Adipose tissue (tissue), 3 donors: ENCODE data around the gene SWSAP1. TPM values are rescaled to one million over a fixed set of nuclear protein-coding genes. Genes with fewer than 3 reads are reported as not detected.
A peak's percentile ranks its signal among the peaks of the same experiment; 100 is the strongest.
"Not testable (repeated sequence)": the region's sequence is repeated elsewhere in the genome, so short reads cannot be mapped to it uniquely, and the experiment has no call there.

Experiments
- H3K27ac ChIP-seq: one replicate; pipeline ENCODE4 v1.5.1; 2013; ENCODE audit warnings: low read depth, low read length
- WGBS, 3 donors: extraction: QIAGEN DNeasy Blood & Tissue Kit; methylation state at CpG; one replicate each; pipeline ENCODE4 v1.1.7; 2013; 5-methylcytosine and 5-hydroxymethylcytosine counted together
- polyA plus RNA-seq, 3 donors: library from polyadenylated mRNA; stranded (reverse); fragments of 200-250 nt; gene quantifications; one replicate each; pipeline ENCODE4 v1.2.3, GENCODE V29; 2013
- donor health status: healthy with polysubstance abuse.
- donor health status: Bipolar disorder and iron deficiency.
- donor health status: healthy.

SWSAP1 gene
- polyA plus RNA-seq, 3 donors: 1.4 to 2.4 (median 2.1) TPM

DNA sequence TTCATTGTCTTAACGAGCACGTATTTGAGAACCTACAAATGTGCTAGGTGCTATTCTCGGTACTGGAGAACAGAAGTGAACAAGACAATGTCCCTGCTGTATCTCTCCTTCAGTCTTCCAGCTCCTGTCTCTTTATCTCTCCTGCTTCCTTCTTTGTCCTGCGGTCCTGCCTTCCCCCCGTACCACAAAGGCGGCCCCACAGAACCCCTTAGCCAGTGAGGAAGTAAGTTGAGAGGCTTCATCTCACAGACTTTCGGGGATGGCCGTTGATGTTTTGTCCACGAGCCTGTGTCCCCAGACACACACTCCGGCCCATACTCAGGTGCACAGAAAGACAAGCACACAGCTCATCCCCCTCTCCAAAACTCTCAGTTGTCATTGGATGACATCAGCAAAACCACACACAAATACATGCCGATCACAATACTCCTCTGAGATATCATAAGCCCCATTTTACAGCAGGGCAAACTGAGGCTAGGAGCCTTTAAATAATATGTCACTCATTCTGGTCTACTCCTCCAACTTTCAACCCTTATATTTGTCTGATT lies 507 bp upstream of the SWSAP1 start:
- 33 to 38% (median 36%) methylated on average over 11 of the region's 11 CpGs for WGBS, 3 donors
- no peak overlapping the region for H3K27ac ChIP-seq

DNA sequence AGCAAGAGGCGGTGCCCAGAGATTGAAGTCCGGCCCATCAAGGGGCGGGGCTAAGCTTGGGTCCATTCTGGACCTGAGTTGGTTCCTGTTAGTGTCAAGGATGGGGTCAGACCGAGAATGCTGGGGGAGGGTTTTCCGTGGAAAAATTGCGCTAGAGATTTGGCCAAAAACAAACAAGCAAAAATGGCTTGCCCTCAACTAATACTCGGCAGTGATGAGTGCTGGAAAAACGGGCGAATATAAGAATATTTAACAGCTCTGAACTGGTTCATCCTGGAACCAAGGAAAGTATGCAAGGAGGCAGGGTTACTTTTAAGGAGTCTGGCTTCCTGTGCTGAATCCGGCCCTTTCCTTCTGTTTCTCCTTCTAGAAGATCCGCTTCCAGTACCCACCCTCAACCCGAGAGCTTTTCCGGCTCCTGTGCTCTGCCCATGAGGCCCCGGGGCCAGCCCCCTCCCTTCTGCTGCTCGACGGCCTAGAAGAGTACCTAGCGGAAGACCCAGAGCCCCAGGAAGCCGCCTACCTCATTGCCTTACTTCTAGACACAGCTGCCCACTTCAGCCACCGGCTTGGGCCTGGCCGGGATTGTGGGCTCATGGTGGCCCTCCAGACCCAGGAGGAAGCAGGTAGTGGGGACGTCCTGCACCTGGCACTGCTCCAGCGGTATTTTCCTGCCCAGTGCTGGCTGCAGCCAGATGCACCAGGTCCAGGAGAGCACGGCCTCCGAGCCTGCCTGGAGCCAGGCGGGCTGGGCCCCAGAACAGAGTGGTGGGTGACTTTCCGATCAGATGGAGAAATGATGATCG lies 880 bp downstream of the SWSAP1 start:
- peak overlapping the region; percentile 79 for H3K27ac ChIP-seq
- 5 to 15% (median 5%) methylated on average over 27 of the region's 27 CpGs for WGBS, 3 donors

DNA sequence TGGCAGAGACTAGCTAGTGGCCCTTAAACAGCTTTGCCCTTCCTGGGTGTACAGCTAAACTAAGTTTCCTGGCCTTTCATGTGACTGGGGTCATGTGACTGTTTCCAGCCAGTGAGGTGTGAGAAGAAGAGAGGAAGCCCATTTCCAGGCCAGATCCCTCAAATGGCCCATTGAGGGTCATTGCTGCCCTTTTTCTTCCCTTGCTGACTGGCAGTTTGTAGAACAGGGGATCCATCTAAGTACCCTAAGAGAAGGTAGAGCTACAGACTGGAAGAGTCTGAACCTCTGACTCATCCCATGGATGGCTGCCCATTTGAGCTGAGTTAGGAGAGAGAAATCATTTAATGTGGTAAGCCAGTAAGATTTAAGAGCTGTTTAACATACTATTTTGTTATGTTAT lies 2.8 kb downstream of the SWSAP1 start:
- no peak overlapping the region for H3K27ac ChIP-seq

DNA sequence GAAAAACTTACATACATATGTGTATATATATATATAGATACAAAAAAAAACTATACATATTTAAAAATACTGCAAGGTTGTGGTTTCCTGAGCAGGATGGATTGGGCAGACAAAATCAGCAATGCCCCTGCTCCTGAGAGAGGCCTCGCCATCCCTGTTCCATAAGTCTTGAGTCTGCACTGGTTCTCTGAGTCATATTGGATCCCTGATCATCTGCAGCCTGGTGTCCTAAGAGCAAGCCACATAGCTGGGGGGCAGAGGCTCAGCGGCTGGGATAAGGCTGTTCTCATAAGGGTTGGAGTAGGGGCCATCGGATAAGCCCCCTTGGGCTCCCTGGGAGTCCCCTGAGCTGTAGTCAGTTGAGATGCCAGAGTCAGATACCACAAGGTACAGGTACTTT lies 3.3 kb downstream of the SWSAP1 start:
- H3K27ac ChIP-seq: no peak overlapping the region
- 91 to 96% (median 92%) methylated on average over 3 of the region's 3 CpGs for WGBS, 3 donors

DNA sequence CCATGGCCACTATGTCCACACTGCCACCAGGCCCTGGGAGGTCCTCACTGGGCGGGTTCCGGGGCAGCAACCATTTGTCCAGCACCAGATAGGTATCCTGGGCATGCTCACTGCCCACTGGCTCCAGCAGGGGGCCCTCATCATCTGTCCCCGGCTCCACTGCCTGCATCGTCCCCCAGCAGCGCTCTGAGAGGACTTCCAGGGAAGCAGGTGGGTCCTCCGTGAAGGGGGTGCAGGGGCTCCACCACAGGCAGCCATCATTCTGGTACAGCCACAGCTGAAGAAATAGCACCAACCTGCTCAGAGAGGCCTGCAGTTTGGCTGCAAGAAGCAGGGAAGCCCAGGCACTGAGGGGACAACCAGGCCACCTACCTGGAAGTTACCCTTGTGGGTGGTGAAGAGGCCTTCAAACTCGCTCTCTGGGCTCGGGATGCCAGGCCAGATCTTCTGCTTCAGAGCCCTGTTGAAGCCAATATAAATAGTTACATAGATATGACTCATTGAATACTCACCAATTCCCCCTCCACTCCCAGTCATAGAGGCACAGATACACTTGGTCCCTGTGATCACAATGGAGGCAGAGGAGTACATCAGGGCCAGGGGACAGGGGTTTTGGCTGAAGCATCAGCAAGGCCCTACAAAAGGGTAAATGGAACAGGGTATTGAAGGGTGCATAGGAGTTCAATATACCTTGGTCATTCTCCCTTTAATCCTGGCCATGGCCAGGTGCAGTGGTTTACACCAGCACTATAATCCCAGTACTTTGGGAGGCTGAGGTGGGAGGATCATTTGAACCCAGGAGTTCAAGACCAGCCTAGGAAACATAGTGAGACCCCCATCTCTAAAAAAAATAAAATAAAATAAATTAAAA lies 4.1 kb downstream of the SWSAP1 start:
- no peak overlapping the region for H3K27ac ChIP-seq
- WGBS, 3 donors: 46 to 55% (median 52%) methylated on average over 8 of the region's 8 CpGs

DNA sequence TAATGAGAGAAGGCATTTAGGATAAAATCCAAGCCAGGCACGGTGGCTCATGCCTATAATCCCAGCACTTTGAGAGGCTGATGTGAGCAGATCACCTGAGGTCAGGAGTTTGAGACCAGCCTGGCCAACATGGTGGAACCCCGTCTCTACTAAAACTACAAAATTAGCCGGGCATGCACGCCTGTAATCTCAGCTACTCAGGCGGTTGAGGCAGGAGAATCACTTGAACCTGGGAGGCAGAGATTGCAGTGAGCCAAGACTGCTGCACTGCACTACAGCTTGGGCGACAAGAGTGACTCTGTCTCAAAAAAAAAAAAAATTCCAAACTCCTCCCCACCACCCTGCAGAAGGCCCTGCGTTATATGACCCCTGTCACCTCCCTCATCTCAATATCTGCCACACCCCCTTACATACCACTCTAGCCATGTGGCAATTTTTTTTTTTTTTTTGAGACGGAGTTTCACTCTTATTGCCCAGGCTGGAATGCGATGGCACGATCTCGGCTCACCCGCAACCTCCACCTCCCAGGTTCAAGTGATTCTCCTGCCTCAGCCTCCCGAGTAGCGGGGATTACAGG lies 4.9 kb downstream of the SWSAP1 start:
- 86 to 93% (median 89%) methylated on average over 14 of the region's 14 CpGs for WGBS, 3 donors
- not testable (repeated sequence) for H3K27ac ChIP-seq

DNA sequence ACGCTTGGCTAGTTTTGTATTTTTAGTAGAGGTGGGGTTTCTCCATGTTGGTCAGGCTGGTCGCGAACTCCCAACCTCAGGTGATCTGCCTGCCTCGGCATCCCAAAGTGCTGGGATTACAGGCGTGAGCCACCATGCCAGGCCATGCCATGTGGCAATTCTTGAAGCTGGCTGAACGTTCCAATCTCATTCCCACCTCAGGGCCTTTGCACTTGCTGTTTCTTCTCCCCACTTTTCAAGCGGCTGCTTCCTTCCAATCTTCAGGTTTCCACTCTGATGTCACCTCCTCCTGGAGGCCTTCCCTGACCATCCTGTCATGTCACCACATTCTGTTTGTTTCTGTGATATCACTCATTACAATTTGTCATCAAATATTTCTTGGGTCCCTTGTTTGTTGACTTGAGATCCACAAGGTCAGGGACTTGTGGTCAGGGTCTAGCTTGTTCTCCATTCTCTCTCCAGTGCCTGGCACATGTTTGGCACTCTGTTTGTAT lies 5.4 kb downstream of the SWSAP1 start:
- no peak overlapping the region for H3K27ac ChIP-seq
- WGBS, 3 donors: 94 to 95% (median 94%) methylated on average over 7 of the region's 7 CpGs

DNA sequence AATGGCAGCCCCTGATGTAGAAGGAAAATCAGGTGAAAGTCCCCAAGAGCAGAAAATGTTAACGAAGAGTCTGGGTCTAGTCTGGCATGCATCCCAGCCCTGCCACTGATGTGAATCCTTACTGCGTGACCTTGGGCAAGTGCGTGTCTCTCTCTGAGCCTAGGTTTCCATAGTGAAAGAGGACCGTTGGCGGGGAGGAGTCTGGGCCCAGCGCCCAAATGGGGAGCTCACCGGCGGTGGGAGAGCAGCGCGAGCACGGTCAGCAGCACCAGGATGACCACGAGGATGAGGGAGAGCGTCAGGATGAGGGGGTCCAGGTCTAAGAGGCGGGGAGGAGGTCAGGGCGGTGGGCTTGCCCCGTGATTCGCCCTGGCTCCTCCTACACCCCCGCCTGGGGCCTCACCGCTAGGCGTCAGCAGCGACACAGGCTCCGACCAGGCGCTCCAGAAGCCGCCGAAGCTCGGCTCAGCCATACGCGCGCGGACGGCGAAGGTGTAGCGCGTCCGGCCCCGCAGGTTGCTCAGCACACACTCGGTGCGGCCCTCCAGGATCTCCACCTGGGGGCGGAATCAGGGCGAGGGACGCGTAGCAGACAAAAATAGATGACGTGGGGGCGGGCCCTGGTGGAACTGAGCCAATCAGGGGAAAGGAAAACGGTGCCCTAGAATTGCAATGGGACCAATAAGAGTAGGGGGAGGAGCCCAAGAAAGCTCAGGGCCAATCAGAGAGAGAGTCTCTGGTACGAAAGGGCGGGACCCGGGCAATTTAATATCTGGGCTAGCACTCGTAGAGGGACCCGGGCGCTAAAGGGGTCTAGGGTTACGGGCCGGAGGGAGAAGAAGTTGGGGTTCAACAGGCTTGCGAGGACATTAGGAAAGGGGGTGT lies 6.4 kb downstream of the SWSAP1 start:
- WGBS, 3 donors: 1% methylated on average over 53 to 54 of the region's 54 CpGs

DNA sequence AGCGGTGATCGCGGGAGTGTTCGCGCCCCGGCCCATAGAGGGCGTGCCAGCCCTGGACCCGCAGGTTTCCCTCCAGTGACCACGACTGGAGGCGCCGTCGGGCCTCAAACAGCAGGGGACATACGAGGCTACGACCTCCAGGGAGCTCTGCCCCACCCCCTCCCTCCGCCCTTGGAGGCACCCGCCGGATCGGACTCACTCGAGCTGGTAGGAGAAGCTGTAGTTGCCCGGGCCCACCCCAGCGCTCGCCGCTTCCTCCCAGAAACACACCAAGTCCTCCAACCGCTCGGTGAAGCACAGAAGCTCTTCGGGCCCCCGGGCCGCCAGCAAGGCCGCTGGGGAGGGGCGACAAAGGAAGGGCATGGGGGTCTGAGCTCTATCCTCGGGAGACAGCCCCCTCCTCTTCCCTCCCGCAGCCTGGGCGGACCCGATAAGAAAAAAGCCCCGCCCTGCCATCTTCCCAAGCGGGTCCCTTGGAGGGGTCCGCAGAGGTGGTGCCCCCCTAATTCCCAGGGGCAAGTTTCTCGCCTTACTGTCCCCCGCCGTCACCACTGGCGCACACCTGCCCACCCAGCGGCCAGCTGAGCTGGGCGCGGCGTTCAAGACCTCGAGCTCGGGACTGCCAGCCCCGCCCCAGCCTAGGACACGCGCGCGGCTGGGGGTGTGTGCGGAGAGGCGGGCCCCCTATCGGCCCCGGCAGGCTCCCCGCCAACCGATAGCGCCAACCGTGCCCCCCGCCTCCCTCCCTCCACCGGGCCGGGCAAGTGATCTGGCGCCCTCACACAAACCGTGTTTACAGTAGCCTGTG lies 8.6 kb downstream of the SWSAP1 start:
- no peak overlapping the region for H3K27ac ChIP-seq
- WGBS, 3 donors: 0 to 1% (median 1%) methylated on average over 53 to 65 of the region's 65 CpGs

More for the DNA sequence above, 6.4 kb downstream of the SWSAP1 start:
- no peak overlapping the region for H3K27ac ChIP-seq

DNA sequence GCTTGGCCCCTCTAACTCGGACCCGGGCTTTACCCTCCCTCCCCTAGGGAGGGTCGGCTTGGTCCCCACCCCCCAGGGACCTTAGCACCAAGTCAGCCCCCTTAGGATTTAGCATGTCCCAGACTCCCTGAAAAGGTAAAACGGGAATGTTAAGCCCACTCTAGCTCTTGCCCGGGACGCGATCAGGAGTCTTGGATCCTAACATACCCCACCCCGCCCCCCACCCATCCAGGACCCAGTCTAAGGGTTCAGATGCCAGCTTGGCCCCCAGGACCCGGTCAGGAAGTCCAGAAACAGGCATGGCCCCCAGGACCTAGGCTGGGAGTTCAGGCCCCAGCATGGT lies 9.2 kb downstream of the SWSAP1 start:
- 0 to 4% (median 3%) methylated on average over 9 of the region's 9 CpGs for WGBS, 3 donors

DNA sequence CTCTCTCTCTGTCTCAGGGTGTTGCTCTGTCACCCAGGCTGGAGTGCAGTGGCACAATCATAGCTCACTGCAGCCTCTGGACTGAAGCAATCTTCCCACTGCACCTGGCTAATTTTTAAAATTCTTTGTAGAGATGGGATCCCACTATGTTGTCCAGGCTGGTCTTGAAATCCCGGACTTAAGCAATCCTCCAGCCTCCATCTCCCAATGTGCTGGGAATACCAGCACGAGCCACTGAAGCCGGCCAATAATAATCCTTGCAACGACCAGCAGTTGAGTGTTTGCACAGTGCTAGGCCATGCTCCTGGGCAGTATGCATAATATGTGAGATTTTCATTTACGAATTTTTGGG lies 10.3 kb downstream of the SWSAP1 start:
- no peak overlapping the region for H3K27ac ChIP-seq
- WGBS, 3 donors: 76 to 89% (median 83%) methylated on average over 5 of the region's 5 CpGs

More for the DNA sequence above, 9.2 kb downstream of the SWSAP1 start:
- no peak overlapping the region for H3K27ac ChIP-seq

DNA sequence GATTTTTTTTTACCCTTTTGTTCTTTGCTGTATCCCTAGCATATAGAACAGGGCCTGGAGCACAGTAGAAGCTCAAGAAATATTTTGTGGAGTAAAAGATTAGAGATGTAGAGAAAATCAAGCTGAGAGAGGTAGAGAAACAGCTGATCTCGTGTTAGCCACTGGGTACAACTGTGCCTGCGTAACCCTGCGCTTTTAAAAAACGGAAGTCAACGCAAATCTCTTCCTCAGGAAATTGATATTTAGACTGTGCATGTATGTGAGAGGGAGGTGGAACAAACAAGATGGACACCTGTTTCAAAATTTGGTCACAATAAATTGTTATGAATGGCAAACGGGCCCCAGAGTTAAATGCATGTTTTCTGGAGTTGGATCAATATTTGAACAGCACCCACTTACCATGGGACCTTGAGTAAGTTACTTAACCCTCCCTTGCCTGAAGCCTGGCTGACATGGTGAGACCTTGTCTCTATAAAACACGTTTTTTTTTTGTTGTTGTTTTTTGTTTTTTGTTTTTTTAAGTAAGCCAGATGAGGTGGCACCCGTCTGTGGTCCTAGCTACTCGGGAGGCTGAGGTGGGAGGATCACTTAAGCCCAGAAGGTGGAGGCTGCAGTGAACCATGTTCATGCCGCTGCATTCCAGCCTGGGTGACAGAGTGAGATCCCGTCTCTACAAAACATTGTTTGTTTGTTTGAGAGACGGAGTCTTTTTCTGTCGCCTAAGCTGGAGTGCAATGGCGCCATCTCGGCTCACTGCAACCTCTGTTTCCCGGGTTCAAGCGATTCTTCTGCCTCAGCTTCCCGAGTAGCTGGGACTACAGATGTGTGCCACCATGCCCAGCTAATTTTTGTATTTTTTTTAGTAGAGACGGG lies 12.9 kb downstream of the SWSAP1 start:
- WGBS, 3 donors: 66 to 70% (median 70%) methylated on average over 19 of the region's 19 CpGs
- no peak overlapping the region for H3K27ac ChIP-seq

DNA sequence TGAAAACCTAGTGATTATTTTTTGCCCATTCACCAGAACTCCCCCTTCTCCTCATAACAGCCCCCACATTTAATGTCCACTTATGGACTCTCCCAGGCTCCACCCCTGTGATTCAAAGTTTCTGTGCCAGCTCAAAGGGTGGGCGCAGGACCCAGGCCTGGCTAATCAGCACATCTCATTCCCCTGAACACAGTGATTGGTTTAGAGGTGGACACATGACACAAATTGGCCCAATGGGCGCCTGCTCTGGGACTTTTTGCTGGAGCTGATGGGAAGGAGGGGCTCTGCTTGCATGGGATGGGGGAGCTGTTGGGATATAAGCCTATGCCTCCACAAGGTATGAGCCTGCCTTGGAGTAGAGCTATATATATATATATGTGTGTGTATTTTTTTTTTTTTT lies 15.9 kb downstream of the SWSAP1 start:
- H3K27ac ChIP-seq: no peak overlapping the region
- 93 to 96% (median 93%) methylated on average over 2 of the region's 2 CpGs for WGBS, 3 donors

DNA sequence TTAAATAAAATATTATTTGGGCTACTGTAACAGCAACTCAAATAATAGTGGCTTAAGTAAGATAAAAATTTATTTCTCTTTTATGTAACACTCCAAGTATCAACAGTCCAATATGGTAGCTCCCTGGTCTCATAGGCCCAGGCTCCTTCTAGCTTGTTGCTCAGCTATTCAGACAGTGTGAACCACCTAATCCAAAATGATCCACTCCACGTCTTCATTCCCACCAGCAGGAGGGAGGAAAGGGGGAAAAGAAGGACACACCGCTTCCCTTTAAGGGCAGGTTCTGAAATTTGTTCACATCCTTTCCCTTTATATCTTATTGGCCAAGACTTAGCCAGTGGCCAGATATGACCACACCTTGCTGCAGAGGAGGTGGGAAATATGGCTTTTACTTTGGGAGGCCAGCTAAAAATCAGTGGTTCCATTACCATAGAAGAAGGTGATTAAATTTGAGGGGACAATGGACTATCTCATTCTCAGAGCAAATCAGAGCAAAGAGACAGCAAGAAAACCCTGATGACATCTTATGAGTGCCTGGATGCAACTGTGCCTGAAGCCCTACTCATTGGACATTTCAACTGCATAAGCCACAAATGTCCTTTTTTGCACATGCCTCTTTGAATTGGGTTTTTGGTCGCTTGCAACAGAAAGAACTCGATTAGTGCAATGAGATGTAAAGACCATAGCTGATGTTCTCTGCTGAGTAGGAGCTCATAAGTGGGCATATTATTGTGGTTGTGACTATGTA lies 16.6 kb downstream of the SWSAP1 start:
- 74 to 86% (median 79%) methylated on average over 4 of the region's 4 CpGs for WGBS, 3 donors
- no peak overlapping the region for H3K27ac ChIP-seq

DNA sequence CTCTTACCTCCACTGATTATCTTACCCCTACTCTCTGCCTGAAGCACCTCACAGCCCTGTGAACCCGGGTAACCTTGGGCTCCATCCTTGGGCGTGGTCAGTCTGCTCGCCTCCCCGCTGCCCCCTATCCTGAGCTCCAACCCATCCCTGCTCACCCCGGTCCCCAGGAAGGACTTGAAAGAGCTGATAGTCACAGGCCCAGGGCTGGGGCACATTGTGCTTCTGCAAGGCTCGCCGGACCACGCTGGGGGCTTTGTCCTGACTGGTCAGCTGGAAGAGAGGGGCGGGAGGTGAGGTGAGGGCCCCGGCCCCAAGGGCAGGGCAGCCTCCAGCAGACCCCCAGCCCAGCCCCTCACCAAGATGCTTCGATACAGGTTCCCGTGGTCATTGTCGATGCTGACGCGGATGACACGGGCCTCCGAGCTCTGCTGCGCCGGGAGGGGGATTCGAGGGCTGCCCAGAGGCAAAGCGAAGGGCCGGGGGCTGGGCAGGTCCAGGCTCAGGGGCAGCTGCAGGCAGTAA lies 22.7 kb downstream of the SWSAP1 start:
- 90 to 92% (median 90%) methylated on average over 22 of the region's 22 CpGs for WGBS, 3 donors

DNA sequence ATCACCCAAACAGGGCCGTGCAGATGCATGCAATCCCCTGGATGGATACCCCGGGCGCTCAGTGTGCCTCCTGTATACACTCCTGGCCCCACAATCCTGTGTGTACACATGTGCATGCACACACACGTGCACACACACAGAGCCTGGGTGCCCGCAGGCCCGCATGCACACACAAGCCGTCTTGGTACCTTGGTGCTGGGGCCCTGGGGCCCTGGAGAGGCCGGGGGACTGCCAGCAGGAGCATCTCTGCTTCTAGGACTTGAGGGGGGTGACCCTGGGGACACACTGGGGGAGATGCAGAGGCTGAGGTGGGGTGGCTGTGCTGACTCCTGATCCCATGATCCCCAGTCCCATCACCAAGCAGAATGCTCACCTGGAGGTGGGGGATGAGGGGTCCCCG lies 25.2 kb downstream of the SWSAP1 start:
- WGBS, 3 donors: 90 to 96% (median 93%) methylated on average over 9 of the region's 9 CpGs
- no peak overlapping the region for H3K27ac ChIP-seq

More for the DNA sequence above, 22.7 kb downstream of the SWSAP1 start:
- H3K27ac ChIP-seq: no peak overlapping the region
